SH-SY5Y (cell line): Measurements from ENCODE around the gene HLCS.

Source experiments
- GATA2 ChIP-seq: IDR thresholded peaks from 2 replicates; pipeline ENCODE4 v1.6.1; 2011; ENCODE audit warnings: mild to moderate bottlenecking, low read depth, low read length
- GATA3 ChIP-seq: IDR thresholded peaks from 2 replicates; pipeline ENCODE4 v1.6.1; 2011; ENCODE audit warnings: low read depth, mild to moderate bottlenecking, low read length, moderate library complexity

The HLCS gene

DNA sequence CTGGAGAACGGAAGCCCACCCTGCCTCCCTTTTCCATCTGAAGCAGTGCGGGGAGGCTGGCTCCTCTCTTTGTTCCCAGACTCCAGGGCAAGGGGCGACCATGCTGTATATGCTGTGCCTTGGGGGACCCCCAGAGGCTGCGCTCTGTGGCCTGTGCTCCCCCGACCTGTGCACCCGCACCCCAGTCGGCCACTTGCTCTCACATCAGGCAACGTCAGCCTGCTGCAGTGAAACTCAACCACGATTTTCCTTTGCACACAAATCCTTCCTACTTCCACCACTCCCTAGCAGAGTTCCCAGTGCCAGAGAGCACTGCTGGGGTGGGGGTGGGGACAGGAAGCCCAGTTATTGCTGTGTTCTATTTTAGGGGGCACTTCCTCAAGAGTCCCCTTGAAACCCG lies 215.1 kb downstream of the HLCS start:
- TF ChIP-seq GATA2 (no peak), GATA3 (no peak)

- no peak for TF ChIP-seq GATA2
Observed at GRCh38 chr21:36750576-36750959, 215.9 kb downstream of the HLCS start.

GRCh38 chr21:36749935-36750575 lies 216.4 kb downstream of the HLCS start:
- TF ChIP-seq GATA2 (no peak), GATA3 (no peak)

DNA sequence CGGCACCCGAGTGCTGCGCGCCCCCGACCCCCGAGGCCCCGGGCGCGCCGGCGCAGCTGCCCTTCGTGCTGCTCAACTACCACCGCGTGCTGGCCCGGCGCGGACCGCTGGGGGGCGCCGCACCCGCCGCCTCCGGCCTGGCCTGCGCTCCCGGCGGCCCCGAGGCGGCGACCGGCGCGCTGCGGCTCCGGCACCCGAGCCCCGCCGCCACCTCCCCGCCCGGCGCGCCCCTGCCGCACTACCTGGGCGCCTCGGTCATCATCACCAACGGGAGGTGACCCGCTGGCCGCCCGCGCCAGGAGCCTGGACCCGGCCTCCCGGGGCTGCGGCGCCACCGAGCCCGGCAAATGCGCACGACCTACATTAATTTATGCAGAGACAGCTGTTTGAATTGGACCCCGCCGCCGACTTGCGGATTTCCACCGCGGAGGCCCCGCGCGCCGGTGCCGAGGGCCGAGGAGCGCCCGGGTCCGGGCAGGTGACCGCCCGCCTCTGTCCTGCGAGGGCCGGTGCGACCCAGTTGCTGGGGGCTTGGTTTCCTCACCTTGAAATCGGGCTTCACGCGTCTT lies 218.6 kb downstream of the HLCS start:
- no peak for TF ChIP-seq GATA2
- TF ChIP-seq GATA3, result no peak

GRCh38 chr21:36747041-36747814 lies 219.2 kb downstream of the HLCS start:
- TF ChIP-seq GATA3 (no peak), GATA2 (no peak)

GRCh38 chr21:36745459-36745858 lies 221.0 kb downstream of the HLCS start:
- TF ChIP-seq GATA2, result no peak
- TF ChIP-seq GATA3, result no peak

GRCh38 chr21:36744560-36745231 lies 221.8 kb downstream of the HLCS start:
- TF ChIP-seq GATA2 (no peak), GATA3 (no peak)

GRCh38 chr21:36744190-36744559 lies 222.3 kb downstream of the HLCS start:
- TF ChIP-seq GATA2, result no peak

- TF ChIP-seq GATA3, result no peak
- TF ChIP-seq GATA2, result no peak
Observed at GRCh38 chr21:36743446-36743845, 223.0 kb downstream of the HLCS start.

GRCh38 chr21:36743008-36743407 lies 223.5 kb downstream of the HLCS start:
- TF ChIP-seq GATA2, result no peak
- TF ChIP-seq GATA3, result no peak

- no peak for TF ChIP-seq GATA3
- no peak for TF ChIP-seq GATA2
Observed at GRCh38 chr21:36741506-36741905, 225.0 kb downstream of the HLCS start.

GRCh38 chr21:36738489-36739126 lies 227.9 kb downstream of the HLCS start:
- TF ChIP-seq GATA3 (no peak), GATA2 (no peak)

DNA sequence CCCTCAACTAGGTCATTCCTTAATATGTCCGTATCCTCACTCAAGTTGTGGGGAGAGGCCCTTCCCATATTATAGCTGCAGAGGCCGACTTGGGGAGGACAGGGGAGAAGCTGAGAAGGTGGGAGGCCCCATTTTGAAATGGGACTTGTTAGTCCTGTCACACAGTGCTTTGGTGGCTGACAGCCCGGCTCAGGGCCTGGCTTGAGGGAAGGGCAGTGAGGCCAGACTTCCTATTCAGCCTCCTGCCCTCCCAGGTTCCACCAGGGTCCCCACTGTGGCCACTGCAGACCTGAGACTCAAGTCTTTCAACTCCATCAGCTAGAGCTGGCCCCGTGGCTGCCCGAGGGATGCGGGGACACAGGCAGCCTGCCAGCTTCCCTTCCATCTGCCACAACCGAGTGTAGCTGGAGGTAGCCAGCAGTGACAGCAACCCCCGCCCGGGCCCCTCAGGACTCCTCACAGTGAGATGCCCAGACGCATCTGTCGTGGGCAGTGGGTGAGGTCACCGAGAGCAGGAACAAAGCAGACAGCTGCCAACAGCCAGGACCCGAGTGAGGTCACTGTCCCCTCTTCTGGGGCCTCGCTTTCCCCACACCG lies 230.6 kb downstream of the HLCS start:
- TF ChIP-seq GATA2 (no peak), GATA3 (no peak)

- TF ChIP-seq GATA2 (no peak), GATA3 (no peak)
Observed at GRCh38 chr21:36735201-36735515, 231.3 kb downstream of the HLCS start.
